Activated T-helper 9 cell treated with anti-CD3 and anti-CD28 coated beads, Interleukin-2, amount 50 U/mL, for 16 hours (primary cell): ENCODE results near the gene CCDC6.
"Not testable (repeated sequence)": the region's sequence is repeated elsewhere in the genome, so short reads cannot be mapped to it uniquely, and the experiment has no call there.

Source experiments
- DNase-seq: peaks from one replicate; pipeline ENCODE4 v3.0.0-alpha.2; 2020; ENCODE audit warnings: low read depth

The CCDC6 gene

GRCh38 chr10:59754951-59755350 lies 151.4 kb downstream of the CCDC6 start:
- no peak for DNase-seq

- DNase-seq = no peak
These were observed 153.1 kb downstream of the CCDC6 start, which contains the start of gene MRLN for GRCh38 chr10:59753267-59753666. TSS of gene MRLN (minus strand) at chr10:59753455.

GRCh38 chr10:59752278-59752940 lies 153.9 kb downstream of the CCDC6 start:
- no peak for DNase-seq

GRCh38 chr10:59750155-59750945 lies 156.0 kb downstream of the CCDC6 start:
- DNase-seq = no peak

DNA sequence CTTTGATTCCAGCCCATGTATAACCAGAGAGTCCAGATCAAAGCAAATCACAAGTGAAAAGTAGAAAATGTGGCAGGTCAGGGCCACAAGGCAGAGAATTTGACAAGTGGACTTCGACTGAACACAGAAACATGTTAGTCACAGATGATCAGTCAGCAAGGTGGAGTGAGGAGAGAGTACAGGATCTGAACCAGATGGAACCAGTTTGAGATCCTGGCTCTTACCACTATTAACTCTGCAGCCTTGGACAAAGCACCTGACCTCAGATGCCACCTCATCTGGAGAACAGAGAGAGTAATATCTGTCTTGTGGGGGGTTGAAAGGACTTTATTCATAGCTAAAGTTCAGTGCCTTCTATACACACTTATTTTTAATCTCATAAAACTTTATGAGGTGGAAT lies 157.5 kb downstream of the CCDC6 start:
- no peak for DNase-seq

DNA sequence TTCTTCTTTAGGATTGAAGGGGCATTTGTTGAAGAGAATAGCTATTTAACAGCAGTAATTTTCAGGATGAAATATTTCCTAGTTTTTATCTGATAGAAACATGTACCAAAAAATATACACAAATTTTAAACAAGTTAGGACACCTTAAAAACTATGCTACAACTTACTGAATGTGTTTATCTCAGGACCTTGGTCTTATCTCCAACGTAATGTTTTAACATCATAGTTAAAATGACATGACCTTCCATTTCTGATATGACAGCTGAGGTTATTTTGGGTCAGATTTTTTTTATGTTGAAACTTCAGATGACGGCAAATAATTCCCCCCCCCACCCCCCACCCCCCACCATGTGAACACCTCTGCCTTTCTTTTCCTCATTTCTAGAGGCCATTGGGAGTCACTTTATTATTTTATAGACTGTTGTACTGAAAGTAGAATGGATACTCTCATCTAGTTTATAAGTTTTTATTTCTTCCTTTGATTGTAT lies 161.1 kb downstream of the CCDC6 start:
- no peak for DNase-seq

DNA sequence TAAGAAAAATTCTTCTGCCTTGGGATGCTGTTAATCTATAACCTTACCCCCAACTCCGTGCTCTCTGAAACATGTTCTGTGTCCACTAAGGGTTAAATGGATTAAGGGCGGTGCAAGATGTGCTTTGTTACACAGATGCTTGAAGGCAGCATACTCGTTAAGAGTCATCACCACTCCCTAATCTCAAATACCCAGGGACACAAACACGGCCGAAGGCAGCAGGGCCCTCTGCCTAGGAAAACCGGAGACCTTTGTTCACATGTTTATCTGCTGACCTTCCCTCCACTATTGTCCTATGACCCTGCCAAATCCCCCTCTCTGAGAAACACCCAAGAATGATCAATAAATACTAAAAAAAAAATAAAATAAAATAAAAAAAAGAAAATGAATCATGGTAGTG lies 161.6 kb downstream of the CCDC6 start:
- DNase-seq = not testable (repeated sequence)

GRCh38 chr10:59744156-59744555 lies 162.2 kb downstream of the CCDC6 start:
- not testable (repeated sequence) for DNase-seq

- no peak for DNase-seq
These were observed 164.8 kb downstream of the CCDC6 start for GRCh38 chr10:59741583-59741982.

DNA sequence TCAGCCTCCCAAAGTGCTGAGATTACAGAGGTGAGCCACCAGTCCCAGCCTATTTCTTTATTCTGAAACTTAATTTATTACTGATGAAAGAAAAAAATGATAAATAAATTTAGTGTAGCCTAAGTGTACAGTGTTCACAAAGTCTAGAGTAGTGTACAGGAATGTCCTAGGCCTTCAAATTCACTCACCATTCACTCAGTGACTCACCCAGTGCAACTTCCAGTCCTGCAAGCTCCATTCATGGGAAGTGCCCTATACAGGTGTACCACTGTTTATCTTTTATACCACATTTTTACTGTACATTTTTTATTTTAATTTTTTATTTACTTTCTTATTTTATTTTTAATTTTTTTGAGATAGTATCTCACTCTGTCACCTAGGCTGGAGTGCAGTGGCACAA lies 165.3 kb downstream of the CCDC6 start:
- DNase-seq = no peak
